ENCODE results near the gene ASPSCR1. TPM values are rescaled to one million over a fixed set of nuclear protein-coding genes. Genes with fewer than 3 reads are reported as not detected.

Gene ASPSCR1
- total RNA-seq, 1 experiment from 2014 or later, result 51.0 TPM

DNA sequence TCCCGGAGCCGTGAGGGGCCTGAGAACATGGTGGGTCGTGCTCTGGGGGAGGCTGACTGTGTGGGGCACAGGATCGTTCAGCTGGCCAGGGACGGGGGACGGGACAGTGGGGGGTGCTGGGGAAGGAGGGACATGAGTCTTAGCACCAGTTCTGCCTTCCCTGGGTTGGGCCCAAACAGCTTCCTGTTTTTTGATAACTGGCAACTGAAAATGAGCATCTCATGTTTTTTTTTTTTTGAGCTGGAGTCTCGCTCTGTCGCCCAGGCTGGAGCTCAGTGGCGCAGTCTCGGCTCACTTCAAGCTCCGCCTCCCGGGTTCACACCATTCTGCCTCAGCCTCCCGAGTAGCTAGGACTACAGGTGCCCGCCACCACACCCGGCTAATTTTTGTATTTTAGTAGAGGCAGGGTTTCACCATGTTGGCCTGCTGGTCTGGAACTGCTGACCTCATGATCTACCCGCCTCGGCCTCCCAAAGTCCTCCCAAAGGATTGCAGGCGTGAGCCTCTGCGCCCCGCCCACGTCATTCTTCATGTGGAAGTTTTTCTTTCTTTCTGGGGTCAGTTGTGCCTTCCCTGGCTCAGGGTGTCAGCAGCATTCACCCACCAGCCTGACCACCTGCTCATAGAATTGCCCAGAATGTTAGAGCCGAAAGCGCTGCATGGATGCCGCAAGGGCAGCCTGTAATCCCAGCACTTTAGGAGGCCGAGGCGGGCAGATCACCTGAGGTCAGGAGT lies 6.4 kb downstream of the ASPSCR1 start:
- intact Hi-C loops (cut with micrococcal nuclease), result no loop called here
- ChIA-PET POLR2A (no interaction called here), RAD21 (ENCODE audit: low non-redundant PET in 1 of 2, low total read pairs in 2 of 2, uncharacterized antibody in 2 of 2, unreplicated experiment in 2 of 2) (no interaction called here), CTCF (interaction anchor here (1.2 kb wide), 1 partner anchor 36 kb away, joined by 3 read pairs; no protein-coding TSS in a partner anchor)
- DNase-seq (ENCODE audit: low read depth, low spot score) (no peak), ATAC-seq (no peak)
- no peak overlapping the region for H3K9ac ChIP-seq (ENCODE audit: low read length)
- H3K4me2 ChIP-seq (ENCODE audit: low read length), result no peak overlapping the region
- no peaks in the 10 kb centered on the region for H3K27me3 ChIP-seq (ENCODE audit: insufficient read depth, low read length)
- H3K4me1 ChIP-seq (ENCODE audit: control insufficient read depth in 1 of 2, insufficient read depth in 2 of 2, low read length in 2 of 2), result peaks cover 0 to 16% of the 10 kb centered on the region in 2 experiments; a peak in 2 of 4 replicates
- TF ChIP-seq SRF (IDR thresholded peaks at IDR 0.05; ENCODE audit: low read depth), result no peak
- TF ChIP-seq, protein P1, sequence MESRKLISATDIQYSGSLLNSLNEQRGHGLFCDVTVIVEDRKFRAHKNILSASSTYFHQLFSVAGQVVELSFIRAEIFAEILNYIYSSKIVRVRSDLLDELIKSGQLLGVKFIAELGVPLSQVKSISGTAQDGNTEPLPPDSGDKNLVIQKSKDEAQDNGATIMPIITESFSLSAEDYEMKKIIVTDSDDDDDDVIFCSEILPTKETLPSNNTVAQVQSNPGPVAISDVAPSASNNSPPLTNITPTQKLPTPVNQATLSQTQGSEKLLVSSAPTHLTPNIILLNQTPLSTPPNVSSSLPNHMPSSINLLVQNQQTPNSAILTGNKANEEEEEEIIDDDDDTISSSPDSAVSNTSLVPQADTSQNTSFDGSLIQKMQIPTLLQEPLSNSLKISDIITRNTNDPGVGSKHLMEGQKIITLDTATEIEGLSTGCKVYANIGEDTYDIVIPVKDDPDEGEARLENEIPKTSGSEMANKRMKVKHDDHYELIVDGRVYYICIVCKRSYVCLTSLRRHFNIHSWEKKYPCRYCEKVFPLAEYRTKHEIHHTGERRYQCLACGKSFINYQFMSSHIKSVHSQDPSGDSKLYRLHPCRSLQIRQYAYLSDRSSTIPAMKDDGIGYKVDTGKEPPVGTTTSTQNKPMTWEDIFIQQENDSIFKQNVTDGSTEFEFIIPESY (IDR thresholded peaks at IDR 0.05; ENCODE audit: extremely low read depth, insufficient replicate concordance, low read length), result no peak
- TF ChIP-seq TCF7L2 (IDR thresholded peaks at IDR 0.05; ENCODE audit: borderline replicate concordance, extremely low read depth, insufficient read depth, insufficient read length), result no peak
- no peaks in the 10 kb centered on the region for H4K20me1 ChIP-seq (ENCODE audit: insufficient read depth)
- H3K27ac ChIP-seq (ENCODE audit: low read depth, low read length), result no peak overlapping the region
- no peak overlapping the region for H3K4me3 ChIP-seq (replicated peaks in 1 of 2; ENCODE audit: low read depth in 1 of 2, low read length in 2 of 2)
- no peaks in the 10 kb centered on the region; the same call in 1 of the 2 replicates for H3K79me2 ChIP-seq (ENCODE audit: insufficient read depth, low read length)
- BruUV-seq (replicated peaks), result no TSS peak
- H3K9me2 ChIP-seq (ENCODE audit: insufficient read depth), result no peaks in the 10 kb centered on the region
- H2AFZ ChIP-seq (ENCODE audit: low read depth, low read length, poor library complexity, severe bottlenecking), result no peak overlapping the region
- H3K9me3 ChIP-seq (ENCODE audit: control insufficient read depth in 1 of 2, insufficient read depth in 1 of 2, low read depth in 1 of 2, low read length in 2 of 2), result no peaks in the 10 kb centered on the region
- H3K36me3 ChIP-seq (ENCODE audit: control insufficient read depth in 1 of 2, insufficient read depth in 2 of 2, low read length in 2 of 2), result peaks cover 16 to 22% of the 10 kb centered on the region in 2 experiments

DNA sequence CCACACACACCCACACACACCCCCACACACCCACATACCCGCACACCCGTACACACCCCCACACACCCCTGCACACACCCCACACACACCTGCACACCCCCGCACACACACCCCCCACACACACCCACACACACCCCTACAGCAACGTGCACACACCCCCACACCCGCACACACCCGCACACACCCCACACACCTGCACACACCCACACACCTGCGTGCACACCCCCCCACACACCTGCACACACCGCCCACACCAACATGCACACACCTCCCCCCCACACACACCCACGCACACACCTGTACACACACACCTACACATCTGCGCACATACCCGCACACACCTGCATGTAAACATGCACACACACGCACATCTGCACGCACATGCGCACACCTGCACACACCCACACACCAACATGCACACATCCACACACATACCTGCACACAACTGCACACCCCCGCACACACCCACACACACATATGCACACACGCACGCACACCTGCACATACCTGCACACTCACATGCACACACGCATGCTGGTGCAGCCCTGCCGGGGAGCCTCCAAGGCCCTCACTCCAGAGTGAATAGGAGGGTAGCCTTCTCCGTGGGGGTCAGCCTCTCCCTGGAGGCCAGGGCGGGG lies 7.5 kb downstream of the ASPSCR1 start:
- DNase-seq (ENCODE audit: low read depth, low spot score), result no peak
- Histone ChIP-seq H3K4me1 (ENCODE audit: control insufficient read depth in 1 of 2, insufficient read depth in 2 of 2, low read length in 2 of 2) (peaks cover 0 to 6% of the 10 kb centered on the region in 2 experiments; a peak in 1 of 4 replicates), H3K9me2 (ENCODE audit: insufficient read depth) (no peaks in the 10 kb centered on the region), H3K27me3 (ENCODE audit: insufficient read depth, low read length) (no peaks in the 10 kb centered on the region), H3K4me2 (ENCODE audit: low read length) (no peak overlapping the region), H3K9ac (ENCODE audit: low read length) (no peak overlapping the region), H3K36me3 (ENCODE audit: control insufficient read depth in 1 of 2, insufficient read depth in 2 of 2, low read length in 2 of 2) (peaks cover 13 to 16% of the 10 kb centered on the region in 2 experiments; a peak in 3 of 4 replicates), H3K4me3 (replicated peaks in 1 of 2; ENCODE audit: low read depth in 1 of 2, low read length in 2 of 2) (no peak overlapping the region), H3K9me3 (ENCODE audit: control insufficient read depth in 1 of 2, insufficient read depth in 1 of 2, low read depth in 1 of 2, low read length in 2 of 2) (no peaks in the 10 kb centered on the region), H3K27ac (ENCODE audit: low read depth, low read length) (no peak overlapping the region), H2AFZ (ENCODE audit: low read depth, low read length, poor library complexity, severe bottlenecking) (no peak overlapping the region), H4K20me1 (ENCODE audit: insufficient read depth) (no peaks in the 10 kb centered on the region), H3K79me2 (ENCODE audit: insufficient read depth, low read length) (no peaks in the 10 kb centered on the region)
- ChIA-PET POLR2A (no interaction called here), CTCF (no interaction called here), RAD21 (ENCODE audit: low non-redundant PET in 1 of 2, low total read pairs in 2 of 2, uncharacterized antibody in 2 of 2, unreplicated experiment in 2 of 2) (no interaction called here)
- intact Hi-C loops (cut with micrococcal nuclease), result no loop called here
- no TSS peak for BruUV-seq (replicated peaks)
- no peak for ATAC-seq
- TF ChIP-seq, protein P2, sequence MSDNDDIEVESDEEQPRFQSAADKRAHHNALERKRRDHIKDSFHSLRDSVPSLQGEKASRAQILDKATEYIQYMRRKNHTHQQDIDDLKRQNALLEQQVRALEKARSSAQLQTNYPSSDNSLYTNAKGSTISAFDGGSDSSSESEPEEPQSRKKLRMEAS (IDR thresholded peaks at IDR 0.05), result no peak
- TF ChIP-seq JUND (IDR thresholded peaks at IDR 0.05) (no peak), POLR2AphosphoS5 (IDR thresholded peaks at IDR 0.05; ENCODE audit: low read depth, low read length) (no peak), ELF1 (IDR thresholded peaks at IDR 0.05; ENCODE audit: borderline replicate concordance, low read depth) (no peak), ATF3 (IDR thresholded peaks at IDR 0.05) (no peak), FOSL1 (IDR thresholded peaks at IDR 0.05; ENCODE audit: low read depth) (no peak)
- TF ChIP-seq, protein P3, sequence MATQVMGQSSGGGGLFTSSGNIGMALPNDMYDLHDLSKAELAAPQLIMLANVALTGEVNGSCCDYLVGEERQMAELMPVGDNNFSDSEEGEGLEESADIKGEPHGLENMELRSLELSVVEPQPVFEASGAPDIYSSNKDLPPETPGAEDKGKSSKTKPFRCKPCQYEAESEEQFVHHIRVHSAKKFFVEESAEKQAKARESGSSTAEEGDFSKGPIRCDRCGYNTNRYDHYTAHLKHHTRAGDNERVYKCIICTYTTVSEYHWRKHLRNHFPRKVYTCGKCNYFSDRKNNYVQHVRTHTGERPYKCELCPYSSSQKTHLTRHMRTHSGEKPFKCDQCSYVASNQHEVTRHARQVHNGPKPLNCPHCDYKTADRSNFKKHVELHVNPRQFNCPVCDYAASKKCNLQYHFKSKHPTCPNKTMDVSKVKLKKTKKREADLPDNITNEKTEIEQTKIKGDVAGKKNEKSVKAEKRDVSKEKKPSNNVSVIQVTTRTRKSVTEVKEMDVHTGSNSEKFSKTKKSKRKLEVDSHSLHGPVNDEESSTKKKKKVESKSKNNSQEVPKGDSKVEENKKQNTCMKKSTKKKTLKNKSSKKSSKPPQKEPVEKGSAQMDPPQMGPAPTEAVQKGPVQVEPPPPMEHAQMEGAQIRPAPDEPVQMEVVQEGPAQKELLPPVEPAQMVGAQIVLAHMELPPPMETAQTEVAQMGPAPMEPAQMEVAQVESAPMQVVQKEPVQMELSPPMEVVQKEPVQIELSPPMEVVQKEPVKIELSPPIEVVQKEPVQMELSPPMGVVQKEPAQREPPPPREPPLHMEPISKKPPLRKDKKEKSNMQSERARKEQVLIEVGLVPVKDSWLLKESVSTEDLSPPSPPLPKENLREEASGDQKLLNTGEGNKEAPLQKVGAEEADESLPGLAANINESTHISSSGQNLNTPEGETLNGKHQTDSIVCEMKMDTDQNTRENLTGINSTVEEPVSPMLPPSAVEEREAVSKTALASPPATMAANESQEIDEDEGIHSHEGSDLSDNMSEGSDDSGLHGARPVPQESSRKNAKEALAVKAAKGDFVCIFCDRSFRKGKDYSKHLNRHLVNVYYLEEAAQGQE (IDR thresholded peaks at IDR 0.05; ENCODE audit: low read depth), result no peak

Measured in HCT116 (cell line).